SK-N-SH treated with all-trans-retinoic acid at 6 μM for 48 hours (cell line): ENCODE measurements around the gene GNAQ.
A peak's percentile ranks its signal among the peaks of the same experiment; 100 is the strongest.

Experiments used
- ATAC-seq: fragments of 200-7000 bp; cut with Tn5 transposase; 3 replicates; pipeline ENCODE4 v1.9.1; 2020; ENCODE audit warnings: mild to moderate bottlenecking, moderate library complexity
- ARNTL ChIP-seq: fragments of 450-650 bp; formaldehyde crosslinking; IDR thresholded peaks from 2 replicates; pipeline ENCODE4 v1.5.0; 2020; ENCODE audit warnings: low read depth, mild to moderate bottlenecking, moderate library complexity, borderline replicate concordance
- BACH2 ChIP-seq: fragments of 250-450 bp; sonication (Bioruptor Pico); IDR thresholded peaks from 2 replicates; pipeline ENCODE4 v1.9.0; 2021; ENCODE audit warnings: mild to moderate bottlenecking, borderline replicate concordance
- CSDC2 ChIP-seq: fragments of 250-450 bp; sonication (Bioruptor Pico); IDR thresholded peaks from 2 replicates; pipeline ENCODE4 v1.5.0; 2020; ENCODE audit warnings: mild to moderate bottlenecking, moderate library complexity
- ESRRG ChIP-seq: fragments of 250-450 bp; sonication (Bioruptor Pico); IDR thresholded peaks from 2 replicates; pipeline ENCODE4 v1.6.1; 2021; ENCODE audit warnings: mild to moderate bottlenecking
- GLIS3 ChIP-seq: fragments of 250-450 bp; sonication (Bioruptor Pico); IDR thresholded peaks from 2 replicates; pipeline ENCODE4 v1.5.0; 2020; ENCODE audit warnings: mild to moderate bottlenecking, moderate library complexity
- ISL1 ChIP-seq: fragments of 250-450 bp; sonication (Bioruptor Pico); IDR thresholded peaks from 2 replicates; pipeline ENCODE4 v2.1.2; 2022; ENCODE audit warnings: mild to moderate bottlenecking, moderate library complexity
- OSR1 ChIP-seq: fragments of 250-450 bp; sonication (Bioruptor Pico); IDR thresholded peaks from 2 replicates; pipeline ENCODE4 v1.8.0; 2022; ENCODE audit warnings: moderate library complexity, mild to moderate bottlenecking, inconsistent platforms
- PPARA ChIP-seq: fragments of 250-450 bp; sonication (Bioruptor Pico); IDR thresholded peaks from 2 replicates; pipeline ENCODE4 v1.5.0; 2020; ENCODE audit warnings: mild to moderate bottlenecking, borderline replicate concordance
- RARB ChIP-seq: fragments of 250-450 bp; sonication (Bioruptor Pico); IDR thresholded peaks from 2 replicates; pipeline ENCODE4 v1.8.0; 2021; ENCODE audit warnings: mild to moderate bottlenecking, moderate library complexity
- SNAI2 ChIP-seq: fragments of 250-450 bp; sonication (Bioruptor Pico); IDR thresholded peaks from 2 replicates; pipeline ENCODE4 v1.5.0; 2020; ENCODE audit warnings: mild to moderate bottlenecking, moderate library complexity
- TCF4 ChIP-seq: fragments of 250-450 bp; sonication (Bioruptor Pico); IDR thresholded peaks from 2 replicates; pipeline ENCODE4 v1.8.0; 2021; ENCODE audit warnings: mild to moderate bottlenecking, moderate library complexity, borderline replicate concordance
- TOX ChIP-seq: fragments of 250-450 bp; sonication (Bioruptor Pico); IDR thresholded peaks from 2 replicates; pipeline ENCODE4 v1.8.0; 2021; ENCODE audit warnings: mild to moderate bottlenecking, moderate library complexity, borderline replicate concordance
- ZC3H10 ChIP-seq: fragments of 250-450 bp; sonication (Bioruptor Pico); IDR thresholded peaks from 2 replicates; pipeline ENCODE4 v1.5.1; 2021; ENCODE audit warnings: mild to moderate bottlenecking, moderate library complexity
- ZFP3 ChIP-seq: fragments of 250-450 bp; sonication (Bioruptor Pico); IDR thresholded peaks from 2 replicates; pipeline ENCODE4 v1.5.0; 2020; ENCODE audit warnings: mild to moderate bottlenecking, moderate library complexity
- ZFP30 ChIP-seq: fragments of 450-650 bp; formaldehyde crosslinking; IDR thresholded peaks from 2 replicates; pipeline ENCODE4 v1.5.0; 2022; ENCODE audit warnings: mild to moderate bottlenecking, moderate library complexity
- ZNF565 ChIP-seq: fragments of 450-650 bp; formaldehyde crosslinking; conservative IDR thresholded peaks from 2 replicates; pipeline ENCODE4 v1.5.0; 2020; ENCODE audit warnings: low read depth, mild to moderate bottlenecking, moderate library complexity
- ZNF70 ChIP-seq: fragments of 450-650 bp; formaldehyde crosslinking; IDR thresholded peaks from 2 replicates; pipeline ENCODE4 v1.5.0; 2020; ENCODE audit warnings: mild to moderate bottlenecking, moderate library complexity
- TF ChIP-seq, protein P1 (sequence below): fragments of 250-450 bp; sonication (Bioruptor Pico); IDR thresholded peaks from 2 replicates; pipeline ENCODE4 v1.5.0; 2020; ENCODE audit warnings: mild to moderate bottlenecking, moderate library complexity
- TF ChIP-seq, protein P2 (sequence below): fragments of 250-450 bp; sonication (Bioruptor Pico); IDR thresholded peaks from 2 replicates; pipeline ENCODE4 v1.5.1; 2020; ENCODE audit warnings: low read depth, mild to moderate bottlenecking, moderate library complexity
- TF ChIP-seq, protein P3 (sequence below): fragments of 250-450 bp; sonication (Bioruptor Pico); IDR thresholded peaks from 2 replicates; pipeline ENCODE4 v1.8.0; 2020; ENCODE audit warnings: mild to moderate bottlenecking, moderate library complexity, borderline replicate concordance
- TF ChIP-seq, protein P4 (sequence below): fragments of 250-450 bp; sonication (Bioruptor Pico); IDR thresholded peaks from 2 replicates; pipeline ENCODE4 v1.5.1; 2021; ENCODE audit warnings: mild to moderate bottlenecking, moderate library complexity

Gene GNAQ

DNA sequence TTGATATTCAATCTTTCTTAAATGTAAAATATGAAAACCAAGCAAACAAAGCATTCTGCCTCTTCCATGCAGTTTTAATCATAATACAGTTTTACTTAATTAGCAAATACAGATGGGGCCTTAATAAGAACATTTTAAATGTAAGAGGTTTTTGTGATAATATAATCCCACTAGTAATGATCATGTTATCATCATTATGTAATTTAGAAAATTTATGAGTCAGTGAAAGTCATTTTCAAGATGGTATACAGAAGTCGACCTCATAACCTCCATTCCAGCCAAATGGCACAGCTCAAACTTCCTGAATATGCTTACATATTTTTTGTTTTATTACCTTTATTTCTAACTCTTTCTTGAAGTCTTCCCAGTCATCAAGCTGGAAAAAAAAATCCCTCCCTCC lies 281.3 kb downstream of the GNAQ start (continued):
- TF ChIP-seq, protein P1, sequence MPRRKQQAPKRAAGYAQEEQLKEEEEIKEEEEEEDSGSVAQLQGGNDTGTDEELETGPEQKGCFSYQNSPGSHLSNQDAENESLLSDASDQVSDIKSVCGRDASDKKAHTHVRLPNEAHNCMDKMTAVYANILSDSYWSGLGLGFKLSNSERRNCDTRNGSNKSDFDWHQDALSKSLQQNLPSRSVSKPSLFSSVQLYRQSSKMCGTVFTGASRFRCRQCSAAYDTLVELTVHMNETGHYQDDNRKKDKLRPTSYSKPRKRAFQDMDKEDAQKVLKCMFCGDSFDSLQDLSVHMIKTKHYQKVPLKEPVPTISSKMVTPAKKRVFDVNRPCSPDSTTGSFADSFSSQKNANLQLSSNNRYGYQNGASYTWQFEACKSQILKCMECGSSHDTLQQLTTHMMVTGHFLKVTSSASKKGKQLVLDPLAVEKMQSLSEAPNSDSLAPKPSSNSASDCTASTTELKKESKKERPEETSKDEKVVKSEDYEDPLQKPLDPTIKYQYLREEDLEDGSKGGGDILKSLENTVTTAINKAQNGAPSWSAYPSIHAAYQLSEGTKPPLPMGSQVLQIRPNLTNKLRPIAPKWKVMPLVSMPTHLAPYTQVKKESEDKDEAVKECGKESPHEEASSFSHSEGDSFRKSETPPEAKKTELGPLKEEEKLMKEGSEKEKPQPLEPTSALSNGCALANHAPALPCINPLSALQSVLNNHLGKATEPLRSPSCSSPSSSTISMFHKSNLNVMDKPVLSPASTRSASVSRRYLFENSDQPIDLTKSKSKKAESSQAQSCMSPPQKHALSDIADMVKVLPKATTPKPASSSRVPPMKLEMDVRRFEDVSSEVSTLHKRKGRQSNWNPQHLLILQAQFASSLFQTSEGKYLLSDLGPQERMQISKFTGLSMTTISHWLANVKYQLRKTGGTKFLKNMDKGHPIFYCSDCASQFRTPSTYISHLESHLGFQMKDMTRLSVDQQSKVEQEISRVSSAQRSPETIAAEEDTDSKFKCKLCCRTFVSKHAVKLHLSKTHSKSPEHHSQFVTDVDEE (CRISPR knock-in tag) = peak; percentile 85
- no peak for TF ChIP-seq SNAI2 (CRISPR knock-in tag)
- no peak for TF ChIP-seq ZFP3

DNA sequence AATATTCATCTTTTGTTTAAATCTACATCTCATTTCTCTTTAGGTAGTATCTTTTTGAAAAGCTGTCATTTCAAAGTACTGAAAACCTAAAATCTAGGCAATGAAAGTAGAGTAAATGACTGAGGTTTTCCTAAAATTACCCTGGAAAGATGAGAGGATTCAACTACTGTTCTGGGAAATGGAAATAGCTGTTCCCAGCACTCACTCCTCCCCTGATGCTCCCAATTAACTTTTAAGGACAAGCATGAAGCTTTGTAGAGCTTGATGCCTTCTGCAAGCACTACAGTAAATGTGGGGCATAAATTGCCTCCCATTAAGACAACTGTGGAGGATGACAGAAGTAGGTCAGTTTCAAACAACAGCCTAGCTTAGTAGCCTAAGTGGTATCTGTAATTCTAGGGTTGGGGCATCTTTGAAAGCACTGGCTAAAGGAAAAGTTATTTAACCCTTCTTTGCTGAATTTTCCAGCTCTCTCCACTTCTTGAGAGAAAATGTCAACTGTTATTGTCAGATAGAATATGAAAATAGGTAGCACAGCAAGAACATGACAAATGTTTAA lies 283.3 kb downstream of the GNAQ start:
- TF ChIP-seq ESRRG (CRISPR knock-in tag) (no peak), ZFP30 (CRISPR knock-in tag) (no peak), GLIS3 (no peak), PPARA (CRISPR knock-in tag) (no peak), ZNF565 (no peak), CSDC2 (no peak), OSR1 (no peak)
- TF ChIP-seq, protein P2, sequence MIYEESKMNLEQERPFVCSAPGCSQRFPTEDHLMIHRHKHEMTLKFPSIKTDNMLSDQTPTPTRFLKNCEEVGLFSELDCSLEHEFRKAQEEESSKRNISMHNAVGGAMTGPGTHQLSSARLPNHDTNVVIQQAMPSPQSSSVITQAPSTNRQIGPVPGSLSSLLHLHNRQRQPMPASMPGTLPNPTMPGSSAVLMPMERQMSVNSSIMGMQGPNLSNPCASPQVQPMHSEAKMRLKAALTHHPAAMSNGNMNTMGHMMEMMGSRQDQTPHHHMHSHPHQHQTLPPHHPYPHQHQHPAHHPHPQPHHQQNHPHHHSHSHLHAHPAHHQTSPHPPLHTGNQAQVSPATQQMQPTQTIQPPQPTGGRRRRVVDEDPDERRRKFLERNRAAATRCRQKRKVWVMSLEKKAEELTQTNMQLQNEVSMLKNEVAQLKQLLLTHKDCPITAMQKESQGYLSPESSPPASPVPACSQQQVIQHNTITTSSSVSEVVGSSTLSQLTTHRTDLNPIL (CRISPR knock-in tag) = no peak
- ATAC-seq = no peak

DNA sequence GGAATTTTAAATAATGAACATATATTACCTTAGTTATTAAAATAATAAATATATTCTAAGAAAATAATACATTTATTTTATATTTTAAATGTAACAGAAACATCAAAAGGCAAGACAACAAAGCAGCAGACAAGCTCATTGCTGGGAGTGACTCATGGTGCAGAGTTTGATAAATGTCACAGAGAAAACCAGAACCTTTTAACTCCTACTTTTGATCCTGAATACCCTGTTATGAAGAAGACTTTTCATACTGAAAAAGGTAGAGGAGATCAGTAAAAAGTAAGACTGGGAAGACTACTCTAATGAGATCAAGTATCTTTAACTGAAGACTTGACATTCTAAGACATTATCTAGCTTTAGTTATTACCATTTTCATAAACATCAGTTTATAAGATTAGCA lies 284.4 kb downstream of the GNAQ start:
- TF ChIP-seq OSR1 (no peak), RARB (CRISPR knock-in tag) (no peak), PPARA (CRISPR knock-in tag) (no peak), ZFP30 (CRISPR knock-in tag) (no peak), GLIS3 (no peak), ZNF70 (no peak), ARNTL (CRISPR knock-in tag) (no peak), ZC3H10 (no peak), ISL1 (CRISPR knock-in tag) (no peak), BACH2 (no peak), ZNF565 (no peak)
- TF ChIP-seq, protein P3, sequence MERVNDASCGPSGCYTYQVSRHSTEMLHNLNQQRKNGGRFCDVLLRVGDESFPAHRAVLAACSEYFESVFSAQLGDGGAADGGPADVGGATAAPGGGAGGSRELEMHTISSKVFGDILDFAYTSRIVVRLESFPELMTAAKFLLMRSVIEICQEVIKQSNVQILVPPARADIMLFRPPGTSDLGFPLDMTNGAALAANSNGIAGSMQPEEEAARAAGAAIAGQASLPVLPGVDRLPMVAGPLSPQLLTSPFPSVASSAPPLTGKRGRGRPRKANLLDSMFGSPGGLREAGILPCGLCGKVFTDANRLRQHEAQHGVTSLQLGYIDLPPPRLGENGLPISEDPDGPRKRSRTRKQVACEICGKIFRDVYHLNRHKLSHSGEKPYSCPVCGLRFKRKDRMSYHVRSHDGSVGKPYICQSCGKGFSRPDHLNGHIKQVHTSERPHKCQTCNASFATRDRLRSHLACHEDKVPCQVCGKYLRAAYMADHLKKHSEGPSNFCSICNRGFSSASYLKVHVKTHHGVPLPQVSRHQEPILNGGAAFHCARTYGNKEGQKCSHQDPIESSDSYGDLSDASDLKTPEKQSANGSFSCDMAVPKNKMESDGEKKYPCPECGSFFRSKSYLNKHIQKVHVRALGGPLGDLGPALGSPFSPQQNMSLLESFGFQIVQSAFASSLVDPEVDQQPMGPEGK (CRISPR knock-in tag) = no peak
- TF ChIP-seq, protein P1 (CRISPR knock-in tag) = no peak
- no peak for ATAC-seq

DNA sequence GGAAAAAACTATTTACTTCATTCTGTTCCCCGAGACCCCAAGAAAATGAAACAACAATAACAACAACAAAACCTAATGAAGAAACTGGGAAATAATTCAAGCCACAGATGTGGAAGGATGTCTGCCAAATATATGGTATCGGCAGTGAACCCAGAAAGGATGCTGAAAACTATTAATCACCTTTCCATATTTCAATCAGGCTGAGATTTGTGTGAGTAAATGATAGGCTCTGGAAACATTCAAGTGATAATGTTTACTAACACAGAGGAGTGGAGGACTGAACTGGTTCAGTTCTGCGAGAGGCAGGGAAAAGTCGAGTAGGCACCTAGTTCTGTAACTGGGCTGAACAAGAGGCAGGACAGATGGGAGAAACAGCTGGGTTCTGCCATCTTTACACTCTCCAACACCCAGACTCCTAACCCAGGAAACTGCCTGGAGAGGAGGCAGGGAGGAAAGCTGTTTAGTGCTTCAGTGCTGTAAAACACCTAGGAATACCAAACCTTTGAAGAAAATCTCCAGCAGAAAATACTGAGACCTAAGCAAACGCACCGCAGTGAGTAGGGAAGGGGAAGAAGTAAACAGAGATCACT lies 286.7 kb downstream of the GNAQ start:
- no peak for TF ChIP-seq ISL1 (CRISPR knock-in tag)
- TF ChIP-seq, protein P4, sequence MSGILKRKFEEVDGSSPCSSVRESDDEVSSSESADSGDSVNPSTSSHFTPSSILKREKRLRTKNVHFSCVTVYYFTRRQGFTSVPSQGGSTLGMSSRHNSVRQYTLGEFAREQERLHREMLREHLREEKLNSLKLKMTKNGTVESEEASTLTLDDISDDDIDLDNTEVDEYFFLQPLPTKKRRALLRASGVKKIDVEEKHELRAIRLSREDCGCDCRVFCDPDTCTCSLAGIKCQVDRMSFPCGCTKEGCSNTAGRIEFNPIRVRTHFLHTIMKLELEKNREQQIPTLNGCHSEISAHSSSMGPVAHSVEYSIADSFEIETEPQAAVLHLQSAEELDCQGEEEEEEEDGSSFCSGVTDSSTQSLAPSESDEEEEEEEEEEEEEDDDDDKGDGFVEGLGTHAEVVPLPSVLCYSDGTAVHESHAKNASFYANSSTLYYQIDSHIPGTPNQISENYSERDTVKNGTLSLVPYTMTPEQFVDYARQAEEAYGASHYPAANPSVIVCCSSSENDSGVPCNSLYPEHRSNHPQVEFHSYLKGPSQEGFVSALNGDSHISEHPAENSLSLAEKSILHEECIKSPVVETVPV = no peak
- no peak for TF ChIP-seq CSDC2
- TF ChIP-seq, protein P2 (CRISPR knock-in tag) = no peak
- TF ChIP-seq TOX (CRISPR knock-in tag) = no peak
- TF ChIP-seq PPARA (CRISPR knock-in tag) = no peak
- TF ChIP-seq GLIS3 = no peak
- no peak for TF ChIP-seq ZFP30 (CRISPR knock-in tag)
- no peak for TF ChIP-seq TCF4 (CRISPR knock-in tag)
- TF ChIP-seq ZNF565 = no peak
- ATAC-seq = no peak; the same call in 2 of the 3 replicates
